OCI-LY7 (cell line): Measurements from ENCODE around the gene OSCP1. TPM values are rescaled to one million over a fixed set of nuclear protein-coding genes. Genes with fewer than 3 reads are reported as not detected.

Experiments
- BruUV-seq: library from RNA; stranded (reverse); fragments of 400-500 nt; replicated peaks from 2 replicates; lab custom pipeline; 2021; lab: Mats Ljungman, UMichigan
- CTCF ChIA-PET: fragments of 300-600 bp; sonication (Branson Sonifier 250); formaldehyde crosslinking; loops from one replicate; lab custom pipeline; 2022; ENCODE audit warnings: antibody characterized with exemption; ENCODE audit not compliant: unreplicated experiment; lab: Charles Lee
- POLR2A ChIA-PET: fragments of 300-600 bp; sonication (Branson Sonifier 250); formaldehyde crosslinking; loops from one replicate; lab custom pipeline; 2022; ENCODE audit warnings: antibody characterized with exemption; lab: Charles Lee
- DNase-seq: peaks from one replicate; pipeline ENCODE4 v3.0.0-alpha.2; 2015; ENCODE audit warnings: low spot score
- H2AFZ ChIP-seq: fragments of 200-600 bp; sonication (generic), shearing (Covaris generic); 2 replicates; pipeline ENCODE4 v1.6.1; 2014; ENCODE audit warnings: mild to moderate bottlenecking, antibody characterized with exemption, low read length, moderate library complexity
- H3K27ac ChIP-seq: fragments of 200-600 bp; sonication (generic); 2 replicates; pipeline ENCODE4 v1.5.1; 2014; ENCODE audit warnings: mixed run types, low read depth, mild to moderate bottlenecking, moderate library complexity, low read length, inconsistent platforms; ENCODE audit not compliant: poor library complexity, severe bottlenecking
- H3K36me3 ChIP-seq: fragments of 200-600 bp; sonication (generic); 2 replicates; pipeline ENCODE4 v1.6.1; 2014; ENCODE audit warnings: mild to moderate bottlenecking, antibody characterized with exemption, low read length, moderate library complexity, mixed read lengths; ENCODE audit not compliant: insufficient read depth
- H3K4me1 ChIP-seq: fragments of 200-600 bp; sonication (generic); 2 replicates; pipeline ENCODE4 v1.5.1; 2014; ENCODE audit warnings: mild to moderate bottlenecking, low read length; ENCODE audit not compliant: insufficient read depth, poor library complexity, severe bottlenecking
- H3K4me2 ChIP-seq: fragments of 200-600 bp; sonication (generic); 2 replicates; pipeline ENCODE4 v1.6.1; 2014; ENCODE audit warnings: mild to moderate bottlenecking, low read length
- H3K4me3 ChIP-seq: fragments of 200-600 bp; sonication (generic); 2 replicates; pipeline ENCODE4 v1.5.1; 2014; ENCODE audit warnings: mild to moderate bottlenecking, low read depth, low read length; ENCODE audit not compliant: poor library complexity, severe bottlenecking
- H3K79me2 ChIP-seq: fragments of 200-600 bp; sonication (generic); 2 replicates; pipeline ENCODE4 v1.6.1; 2016; ENCODE audit warnings: low read depth, mild to moderate bottlenecking, low read length, moderate library complexity, mixed read lengths; ENCODE audit not compliant: insufficient read depth
- H3K9me2 ChIP-seq: fragments of 200-600 bp; sonication (generic); 2 replicates; pipeline ENCODE4 v1.6.1; 2016; ENCODE audit warnings: mild to moderate bottlenecking, low read length, mixed read lengths; ENCODE audit not compliant: insufficient read depth
- H3K9me3 ChIP-seq: fragments of 200-600 bp; sonication (generic); 2 replicates; pipeline ENCODE4 v1.6.1; 2014; ENCODE audit warnings: mild to moderate bottlenecking, mixed run types, low read length, mixed read lengths
- H4K20me1 ChIP-seq: fragments of 200-600 bp; sonication (generic); 2 replicates; pipeline ENCODE4 v1.6.1; 2014; ENCODE audit warnings: mild to moderate bottlenecking, antibody characterized with exemption, low read length, moderate library complexity, mixed read lengths; ENCODE audit not compliant: insufficient read depth
- CTCF ChIP-seq: fragments of 200-600 bp; sonication (generic); conservative IDR thresholded peaks from 2 replicates; pipeline ENCODE4 v1.5.1; 2014; ENCODE audit warnings: mild to moderate bottlenecking, antibody characterized with exemption, low read length, moderate library complexity, mixed read lengths
- EZH2phosphoT487 ChIP-seq: fragments of 200-600 bp; sonication (generic); IDR thresholded peaks from 2 replicates; pipeline ENCODE4 v1.6.1; 2018; ENCODE audit warnings: low read depth, borderline replicate concordance, mild to moderate bottlenecking, mixed run types, antibody characterized with exemption, low read length, moderate library complexity, mixed read lengths
- intact Hi-C: fragments of 100-400 bp; cut with micrococcal nuclease; formaldehyde crosslinking; loops from one replicate; pipeline ENCODE4 v1.10.0; 2022; ENCODE audit not compliant: unreplicated experiment
- total RNA-seq, 2 experiments: library from RNA; depleted of rRNA in 1 of 2; stranded (reverse); fragments of >200 nt in 1 of 2; shearing (Covaris generic) in 1 of 2; gene quantifications; 2 replicates each; pipeline ENCODE4 v1.2.3, GENCODE V29; 2014 to 2022

OSCP1 gene
- total RNA-seq, 2 experiments from 2014 or later, result 0.82 to 3.5 TPM

DNA sequence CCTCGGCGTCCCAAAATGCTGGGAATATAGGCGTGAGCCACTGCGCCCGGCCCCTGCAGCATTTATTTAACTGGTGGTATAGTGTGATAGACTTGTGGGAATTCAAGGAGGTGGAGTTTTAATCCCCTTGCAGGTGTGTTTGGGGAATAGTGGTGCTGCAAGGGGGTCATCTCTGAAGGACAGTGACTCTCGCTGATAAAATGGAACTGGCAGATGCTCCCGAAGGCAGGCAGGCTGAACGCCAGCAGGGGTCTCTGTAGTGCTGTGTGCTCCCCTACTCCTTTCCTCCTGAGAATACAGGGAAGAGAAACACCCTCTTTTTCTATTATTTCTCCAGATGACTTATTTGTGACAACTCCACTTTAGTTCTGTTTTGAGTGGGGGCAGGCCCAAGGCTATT, 4.0 kb downstream of the OSCP1 start:
- CTCF ChIA-PET, result no interaction called here
- no peaks in the 10 kb centered on the region for H3K9me2 ChIP-seq

DNA sequence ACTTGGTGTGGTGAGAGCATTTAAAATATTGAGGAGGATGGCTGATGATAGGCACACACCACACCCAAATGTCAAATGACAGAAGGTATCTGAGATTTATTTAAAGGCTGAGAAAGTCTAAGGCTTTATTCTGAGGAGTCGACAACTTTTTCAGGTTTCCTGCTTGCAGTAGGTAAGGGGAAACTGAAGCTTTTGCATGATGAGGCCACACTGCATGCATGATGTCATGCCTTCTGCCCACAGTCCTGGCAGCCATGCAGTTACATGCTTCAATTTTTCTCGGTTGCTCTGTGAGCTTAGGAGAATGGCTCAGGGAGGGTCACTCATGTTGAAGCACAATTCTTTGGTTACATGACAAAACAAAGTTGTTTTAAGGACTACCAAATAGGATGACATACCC, 7.0 kb downstream of the OSCP1 start:
- BruUV-seq, result no TSS peak
- CTCF ChIA-PET, result no interaction called here
- H2AFZ ChIP-seq, result no peak overlapping the region

More for the DNA sequence above, 4.0 kb downstream of the OSCP1 start:
- POLR2A ChIA-PET, result interaction anchor here (1.0 kb wide), 1 partner anchor 11 kb away, joined by 3 read pairs; no protein-coding TSS in a partner anchor
- Histone ChIP-seq H3K36me3 (no peaks in the 10 kb centered on the region), H3K9me3 (no peaks in the 10 kb centered on the region), H3K4me3 (no peak overlapping the region), H3K4me2 (no peak overlapping the region), H3K4me1 (peaks cover 9% of the 10 kb centered on the region), H2AFZ (no peak overlapping the region), H3K79me2 (no peaks in the 10 kb centered on the region), H3K27ac (no peak overlapping the region), H4K20me1 (no peaks in the 10 kb centered on the region)
- BruUV-seq, result no TSS peak
- intact Hi-C loops, result no loop called here
- DNase-seq, result peak; percentile 36
- TF ChIP-seq CTCF (peak; percentile 79), EZH2phosphoT487 (no peak)

More for the DNA sequence above, 7.0 kb downstream of the OSCP1 start:
- Histone ChIP-seq H3K4me1 (no peaks in the 10 kb centered on the region), H3K27ac (no peak overlapping the region), H3K9me3 (no peaks in the 10 kb centered on the region), H3K36me3 (no peaks in the 10 kb centered on the region), H3K4me2 (no peak overlapping the region), H4K20me1 (no peaks in the 10 kb centered on the region), H3K4me3 (no peak overlapping the region), H3K9me2 (no peaks in the 10 kb centered on the region), H3K79me2 (no peaks in the 10 kb centered on the region)
- POLR2A ChIA-PET, result no interaction called here
- intact Hi-C loops, result no loop called here
- TF ChIP-seq EZH2phosphoT487 (no peak), CTCF (no peak)
- DNase-seq, result no peak
